ENCODE measurements around the gene GCN1.

GCN1 gene

GRCh38 chr12:120092551-120093335 is 101.8 kb downstream of the GCN1 start:
- no peak for DNase-seq

- no peak for DNase-seq
Measured at GRCh38 chr12:120091371-120092090, 103.0 kb downstream of the GCN1 start.

GRCh38 chr12:120090626-120091295 is 103.8 kb downstream of the GCN1 start:
- no peak for DNase-seq

GRCh38 chr12:120090206-120090605 is 104.3 kb downstream of the GCN1 start:
- no peak for DNase-seq

- no peak for DNase-seq
Measured at GRCh38 chr12:120089796-120090195, 104.7 kb downstream of the GCN1 start.

- DNase-seq: no peak
Measured at GRCh38 chr12:120089105-120089504, 105.4 kb downstream of the GCN1 start.

GRCh38 chr12:120086801-120087621 is 107.5 kb downstream of the GCN1 start:
- peak; percentile 100 for DNase-seq

GRCh38 chr12:120085920-120086645 is 108.4 kb downstream of the GCN1 start:
- DNase-seq: peak; percentile 65

- DNase-seq: no peak
Measured at GRCh38 chr12:120081641-120082040, 112.9 kb downstream of the GCN1 start.

- DNase-seq: no peak
Measured at GRCh38 chr12:120079411-120080400, 114.8 kb downstream of the GCN1 start.

- DNase-seq: no peak
Measured at GRCh38 chr12:120078868-120079267, 115.6 kb downstream of the GCN1 start.

- no peak for DNase-seq
Measured at GRCh38 chr12:120077260-120077659, 117.3 kb downstream of the GCN1 start.

Measured in DMS53 (cell line).